ENCODE data around the gene ZNF184. TPM values are rescaled to one million over a fixed set of nuclear protein-coding genes. Genes with fewer than 3 reads are reported as not detected.
A peak's percentile ranks its signal among the peaks of the same experiment; 100 is the strongest.

ZNF184 gene
- total and polyA plus RNA-seq, 9 of the 15 experiments (the other 6 are each of a cell fraction or from before 2014, with no cell fraction given): 7.6 to 22.2 (median 12.8) TPM

DNA sequence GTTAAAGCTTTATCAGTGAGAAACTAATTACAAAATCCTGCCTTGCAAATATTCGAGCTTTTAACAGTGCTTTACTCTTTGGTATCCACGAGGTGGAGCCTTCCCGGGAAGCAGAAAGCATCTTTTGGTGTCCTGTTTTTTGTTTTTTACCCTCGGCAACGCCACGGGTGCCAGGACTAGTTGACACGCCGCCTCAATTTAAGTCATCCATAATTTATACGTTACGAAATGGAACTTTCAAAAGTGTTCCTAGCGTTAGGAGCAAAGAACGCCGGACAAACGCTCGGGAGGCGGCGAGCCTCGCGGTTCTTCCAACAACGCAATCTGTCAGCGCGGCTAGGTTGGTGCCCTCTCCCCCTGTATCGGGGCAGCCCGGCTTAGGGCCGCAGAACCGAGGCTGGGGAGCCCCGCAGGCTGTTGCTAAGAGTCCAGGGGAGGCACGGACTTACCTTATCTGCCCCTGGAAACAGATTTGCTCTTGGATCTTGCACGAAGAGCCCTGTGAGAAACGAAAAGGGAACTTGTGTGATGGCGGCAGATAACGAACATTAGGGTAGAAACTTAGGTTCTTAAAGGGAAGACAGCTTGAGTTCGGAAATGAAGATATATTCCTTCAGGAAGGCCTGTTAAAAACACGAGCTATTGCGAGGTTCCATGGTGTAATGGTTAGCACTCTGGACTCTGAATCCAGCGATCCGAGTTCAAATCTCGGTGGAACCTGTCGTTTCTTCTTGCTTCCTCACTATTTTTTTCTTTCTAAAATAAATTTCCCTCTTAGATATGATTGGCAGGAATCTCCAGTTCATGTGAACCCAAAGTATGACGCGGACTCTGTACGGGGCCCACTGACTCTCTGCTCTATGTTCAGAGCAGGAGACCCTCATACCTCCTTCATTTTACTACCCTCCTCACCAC lies 46.2 kb upstream of the ZNF184 start (continued):
- TF ChIP-seq, protein P1, sequence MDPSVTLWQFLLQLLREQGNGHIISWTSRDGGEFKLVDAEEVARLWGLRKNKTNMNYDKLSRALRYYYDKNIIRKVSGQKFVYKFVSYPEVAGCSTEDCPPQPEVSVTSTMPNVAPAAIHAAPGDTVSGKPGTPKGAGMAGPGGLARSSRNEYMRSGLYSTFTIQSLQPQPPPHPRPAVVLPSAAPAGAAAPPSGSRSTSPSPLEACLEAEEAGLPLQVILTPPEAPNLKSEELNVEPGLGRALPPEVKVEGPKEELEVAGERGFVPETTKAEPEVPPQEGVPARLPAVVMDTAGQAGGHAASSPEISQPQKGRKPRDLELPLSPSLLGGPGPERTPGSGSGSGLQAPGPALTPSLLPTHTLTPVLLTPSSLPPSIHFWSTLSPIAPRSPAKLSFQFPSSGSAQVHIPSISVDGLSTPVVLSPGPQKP (CRISPR knock-in tag; IDR thresholded peaks at IDR 0.05): no peak
- TF ChIP-seq ZNF282 (CRISPR knock-in tag; IDR thresholded peaks at IDR 0.05): no peak
- TF ChIP-seq, protein P2, sequence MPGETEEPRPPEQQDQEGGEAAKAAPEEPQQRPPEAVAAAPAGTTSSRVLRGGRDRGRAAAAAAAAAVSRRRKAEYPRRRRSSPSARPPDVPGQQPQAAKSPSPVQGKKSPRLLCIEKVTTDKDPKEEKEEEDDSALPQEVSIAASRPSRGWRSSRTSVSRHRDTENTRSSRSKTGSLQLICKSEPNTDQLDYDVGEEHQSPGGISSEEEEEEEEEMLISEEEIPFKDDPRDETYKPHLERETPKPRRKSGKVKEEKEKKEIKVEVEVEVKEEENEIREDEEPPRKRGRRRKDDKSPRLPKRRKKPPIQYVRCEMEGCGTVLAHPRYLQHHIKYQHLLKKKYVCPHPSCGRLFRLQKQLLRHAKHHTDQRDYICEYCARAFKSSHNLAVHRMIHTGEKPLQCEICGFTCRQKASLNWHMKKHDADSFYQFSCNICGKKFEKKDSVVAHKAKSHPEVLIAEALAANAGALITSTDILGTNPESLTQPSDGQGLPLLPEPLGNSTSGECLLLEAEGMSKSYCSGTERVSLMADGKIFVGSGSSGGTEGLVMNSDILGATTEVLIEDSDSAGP (CRISPR knock-in tag; IDR thresholded peaks at IDR 0.05): peak; percentile 84
- TF ChIP-seq ZBTB8A (IDR thresholded peaks at IDR 0.05; ENCODE audit: partially characterized antibody): peak; percentile 83
- no peak for TF ChIP-seq DDX20 (tag; IDR thresholded peaks at IDR 0.05; ENCODE audit: low read depth)
- TF ChIP-seq, protein P3, sequence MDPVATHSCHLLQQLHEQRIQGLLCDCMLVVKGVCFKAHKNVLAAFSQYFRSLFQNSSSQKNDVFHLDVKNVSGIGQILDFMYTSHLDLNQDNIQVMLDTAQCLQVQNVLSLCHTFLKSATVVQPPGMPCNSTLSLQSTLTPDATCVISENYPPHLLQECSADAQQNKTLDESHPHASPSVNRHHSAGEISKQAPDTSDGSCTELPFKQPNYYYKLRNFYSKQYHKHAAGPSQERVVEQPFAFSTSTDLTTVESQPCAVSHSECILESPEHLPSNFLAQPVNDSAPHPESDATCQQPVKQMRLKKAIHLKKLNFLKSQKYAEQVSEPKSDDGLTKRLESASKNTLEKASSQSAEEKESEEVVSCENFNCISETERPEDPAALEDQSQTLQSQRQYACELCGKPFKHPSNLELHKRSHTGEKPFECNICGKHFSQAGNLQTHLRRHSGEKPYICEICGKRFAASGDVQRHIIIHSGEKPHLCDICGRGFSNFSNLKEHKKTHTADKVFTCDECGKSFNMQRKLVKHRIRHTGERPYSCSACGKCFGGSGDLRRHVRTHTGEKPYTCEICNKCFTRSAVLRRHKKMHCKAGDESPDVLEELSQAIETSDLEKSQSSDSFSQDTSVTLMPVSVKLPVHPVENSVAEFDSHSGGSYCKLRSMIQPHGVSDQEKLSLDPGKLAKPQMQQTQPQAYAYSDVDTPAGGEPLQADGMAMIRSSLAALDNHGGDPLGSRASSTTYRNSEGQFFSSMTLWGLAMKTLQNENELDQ (CRISPR knock-in tag; IDR thresholded peaks at IDR 0.05; ENCODE audit: borderline replicate concordance): no peak
- TF ChIP-seq HDGF (IDR thresholded peaks at IDR 0.05): no peak
- peak; percentile 78; the same call in 1 of the 2 replicates for TF ChIP-seq BCOR (IDR thresholded peaks at IDR 0.05)
- TF ChIP-seq, protein P4, sequence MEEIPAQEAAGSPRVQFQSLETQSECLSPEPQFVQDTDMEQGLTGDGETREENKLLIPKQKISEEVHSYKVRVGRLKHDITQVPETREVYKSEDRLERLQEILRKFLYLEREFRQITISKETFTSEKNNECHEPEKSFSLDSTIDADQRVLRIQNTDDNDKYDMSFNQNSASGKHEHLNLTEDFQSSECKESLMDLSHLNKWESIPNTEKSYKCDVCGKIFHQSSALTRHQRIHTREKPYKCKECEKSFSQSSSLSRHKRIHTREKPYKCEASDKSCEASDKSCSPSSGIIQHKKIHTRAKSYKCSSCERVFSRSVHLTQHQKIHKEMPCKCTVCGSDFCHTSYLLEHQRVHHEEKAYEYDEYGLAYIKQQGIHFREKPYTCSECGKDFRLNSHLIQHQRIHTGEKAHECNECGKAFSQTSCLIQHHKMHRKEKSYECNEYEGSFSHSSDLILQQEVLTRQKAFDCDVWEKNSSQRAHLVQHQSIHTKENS (CRISPR knock-in tag; IDR thresholded peaks at IDR 0.05): no peak
- no peak for TF ChIP-seq KAT2B (IDR thresholded peaks at IDR 0.05; ENCODE audit: low read depth, low read length)
- TF ChIP-seq, protein P5, sequence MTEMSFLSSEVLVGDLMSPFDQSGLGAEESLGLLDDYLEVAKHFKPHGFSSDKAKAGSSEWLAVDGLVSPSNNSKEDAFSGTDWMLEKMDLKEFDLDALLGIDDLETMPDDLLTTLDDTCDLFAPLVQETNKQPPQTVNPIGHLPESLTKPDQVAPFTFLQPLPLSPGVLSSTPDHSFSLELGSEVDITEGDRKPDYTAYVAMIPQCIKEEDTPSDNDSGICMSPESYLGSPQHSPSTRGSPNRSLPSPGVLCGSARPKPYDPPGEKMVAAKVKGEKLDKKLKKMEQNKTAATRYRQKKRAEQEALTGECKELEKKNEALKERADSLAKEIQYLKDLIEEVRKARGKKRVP (CRISPR knock-in tag; IDR thresholded peaks at IDR 0.05): no peak
- no peak; the same call in 1 of the 2 replicates for TF ChIP-seq PYGO2 (tag; IDR thresholded peaks at IDR 0.05)
- TF ChIP-seq HOXB6 (CRISPR knock-in tag; IDR thresholded peaks at IDR 0.05; ENCODE audit: borderline replicate concordance): no peak
- peak in 1 of 2 experiments; percentile 71; a peak in 2 of 4 replicates for TF ChIP-seq TRIM24 (IDR thresholded peaks at IDR 0.05)
- TF ChIP-seq FOSL1 (tag; conservative IDR thresholded peaks at IDR 0.05): peak; percentile 55
- TF ChIP-seq, protein P6, sequence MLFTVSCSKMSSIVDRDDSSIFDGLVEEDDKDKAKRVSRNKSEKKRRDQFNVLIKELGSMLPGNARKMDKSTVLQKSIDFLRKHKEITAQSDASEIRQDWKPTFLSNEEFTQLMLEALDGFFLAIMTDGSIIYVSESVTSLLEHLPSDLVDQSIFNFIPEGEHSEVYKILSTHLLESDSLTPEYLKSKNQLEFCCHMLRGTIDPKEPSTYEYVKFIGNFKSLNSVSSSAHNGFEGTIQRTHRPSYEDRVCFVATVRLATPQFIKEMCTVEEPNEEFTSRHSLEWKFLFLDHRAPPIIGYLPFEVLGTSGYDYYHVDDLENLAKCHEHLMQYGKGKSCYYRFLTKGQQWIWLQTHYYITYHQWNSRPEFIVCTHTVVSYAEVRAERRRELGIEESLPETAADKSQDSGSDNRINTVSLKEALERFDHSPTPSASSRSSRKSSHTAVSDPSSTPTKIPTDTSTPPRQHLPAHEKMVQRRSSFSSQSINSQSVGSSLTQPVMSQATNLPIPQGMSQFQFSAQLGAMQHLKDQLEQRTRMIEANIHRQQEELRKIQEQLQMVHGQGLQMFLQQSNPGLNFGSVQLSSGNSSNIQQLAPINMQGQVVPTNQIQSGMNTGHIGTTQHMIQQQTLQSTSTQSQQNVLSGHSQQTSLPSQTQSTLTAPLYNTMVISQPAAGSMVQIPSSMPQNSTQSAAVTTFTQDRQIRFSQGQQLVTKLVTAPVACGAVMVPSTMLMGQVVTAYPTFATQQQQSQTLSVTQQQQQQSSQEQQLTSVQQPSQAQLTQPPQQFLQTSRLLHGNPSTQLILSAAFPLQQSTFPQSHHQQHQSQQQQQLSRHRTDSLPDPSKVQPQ (CRISPR knock-in tag; IDR thresholded peaks at IDR 0.05; ENCODE audit: borderline replicate concordance): no peak

All from K562 (cell line).